NCI-H524 treated with DMSO at 0.1 percent for 48 hours (cell line): ENCODE results near the gene CUX1.

ENCODE experiments used
- DNase-seq: peaks from one replicate; lab custom pipeline; 2025; lab: John Stamatoyannopoulos, UW

CUX1 gene

DNA sequence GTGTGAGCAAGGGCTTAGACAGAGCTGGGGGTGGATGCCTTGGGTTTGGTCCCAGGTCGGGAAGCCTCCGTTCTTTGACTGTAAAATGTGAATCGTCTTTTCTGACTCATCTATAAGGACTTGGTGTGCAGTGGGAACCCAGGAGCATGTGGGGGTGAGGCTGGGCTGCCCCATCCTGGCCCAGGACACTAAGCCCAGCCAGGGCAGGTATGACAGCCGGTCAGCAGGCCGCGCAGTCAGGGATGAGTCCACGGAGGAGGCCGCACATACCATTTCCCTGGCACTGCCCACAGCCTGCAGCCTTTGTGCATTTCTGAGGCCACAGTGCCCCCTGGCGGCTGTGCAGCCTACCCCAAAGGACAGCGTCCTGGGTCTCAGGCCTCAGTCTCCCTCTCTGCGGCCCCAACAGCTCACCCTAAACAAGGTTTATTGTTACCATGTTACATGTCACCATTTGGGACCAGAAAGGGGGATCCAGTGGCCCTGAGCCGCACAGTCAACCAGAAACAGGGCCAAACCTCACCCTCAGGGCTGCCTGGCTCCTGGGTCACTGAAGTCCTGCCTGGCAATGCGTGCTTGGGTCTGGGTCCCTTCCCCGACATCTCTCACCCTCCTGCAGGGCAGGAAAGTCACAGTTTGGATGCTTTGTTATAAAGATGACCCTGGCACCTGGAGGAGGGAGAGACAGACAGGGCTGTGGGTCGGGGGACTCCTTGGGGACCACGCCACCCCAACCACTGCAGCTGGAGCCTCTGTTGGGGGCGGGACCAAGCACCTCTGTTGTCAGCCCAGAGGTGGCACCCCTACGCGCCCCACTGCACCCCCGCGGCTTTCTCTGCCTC is 454.9 kb downstream of the CUX1 start:
- no peak for DNase-seq

DNA sequence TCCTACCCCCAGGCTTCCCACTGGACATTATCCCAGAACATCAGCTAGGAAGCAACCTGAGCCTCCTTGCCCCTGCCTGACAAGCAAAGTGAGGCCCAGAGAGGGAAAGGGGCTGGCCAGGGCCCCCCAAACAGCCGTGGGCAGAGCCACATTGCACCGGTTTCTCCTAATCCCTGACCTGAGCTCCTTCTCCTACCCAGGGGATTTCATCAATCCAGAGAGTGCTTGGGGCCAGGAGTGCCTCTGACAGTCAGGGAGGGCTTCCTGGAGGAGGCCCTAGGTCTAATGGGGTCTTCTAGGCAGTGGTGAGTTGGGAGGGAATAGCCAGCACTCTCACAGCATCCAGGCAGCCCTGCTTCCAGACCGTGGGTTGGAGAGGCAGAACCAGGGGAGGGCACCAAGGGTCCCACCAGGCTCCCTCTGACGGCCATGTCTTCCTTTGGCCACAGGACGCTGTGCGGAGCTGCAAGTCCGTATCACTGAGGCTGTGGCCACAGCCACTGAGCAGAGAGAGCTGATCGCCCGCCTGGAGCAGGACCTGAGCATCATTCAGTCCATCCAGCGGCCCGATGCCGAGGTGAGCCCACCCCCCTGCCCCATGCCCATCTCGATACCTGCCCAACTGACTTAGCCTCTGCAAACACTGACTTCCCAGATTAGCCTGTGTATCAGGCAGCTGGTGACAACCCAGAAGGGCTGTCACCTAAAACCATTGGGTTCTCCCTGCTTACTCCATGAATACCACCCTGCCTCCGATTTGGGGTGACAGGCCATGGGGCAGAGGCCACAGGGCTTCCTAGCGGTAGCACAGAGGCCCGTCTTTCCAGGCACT is 455.7 kb downstream of the CUX1 start:
- DNase-seq: no peak

GRCh38 chr7:102273749-102274712 is 456.6 kb downstream of the CUX1 start:
- DNase-seq: no peak

DNA sequence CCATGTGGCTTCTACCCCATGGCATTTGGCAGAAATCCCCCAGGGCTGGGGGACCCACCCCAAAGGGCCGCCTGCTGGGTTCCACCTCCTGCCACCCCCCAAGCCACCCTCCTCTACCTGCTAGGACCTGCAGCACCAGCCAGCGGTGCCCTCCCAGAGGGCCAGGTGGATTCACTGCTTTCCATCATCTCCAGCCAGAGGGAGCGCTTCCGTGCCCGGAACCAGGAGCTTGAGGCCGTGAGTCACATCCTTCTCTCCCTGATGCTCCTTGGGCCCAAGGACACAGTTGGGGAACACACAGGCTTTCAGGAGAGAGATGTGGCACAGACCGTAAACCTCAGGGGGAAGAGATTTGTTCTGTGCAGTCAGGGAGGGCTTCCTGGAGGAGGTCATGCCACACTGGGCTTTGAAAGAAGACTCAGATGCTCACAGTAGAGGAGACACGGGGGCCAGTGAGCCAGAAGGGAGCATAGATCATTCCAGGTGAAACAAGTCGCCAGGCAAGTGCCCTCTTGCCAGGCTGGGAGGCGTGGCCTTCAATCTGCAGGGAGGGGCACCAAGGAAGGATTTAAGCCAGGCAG is 457.8 kb downstream of the CUX1 start:
- no peak for DNase-seq

GRCh38 chr7:102277901-102278300 is 460.5 kb downstream of the CUX1 start:
- DNase-seq: no peak

- no peak for DNase-seq
Measured at GRCh38 chr7:102279537-102280400, 462.3 kb downstream of the CUX1 start.

DNA sequence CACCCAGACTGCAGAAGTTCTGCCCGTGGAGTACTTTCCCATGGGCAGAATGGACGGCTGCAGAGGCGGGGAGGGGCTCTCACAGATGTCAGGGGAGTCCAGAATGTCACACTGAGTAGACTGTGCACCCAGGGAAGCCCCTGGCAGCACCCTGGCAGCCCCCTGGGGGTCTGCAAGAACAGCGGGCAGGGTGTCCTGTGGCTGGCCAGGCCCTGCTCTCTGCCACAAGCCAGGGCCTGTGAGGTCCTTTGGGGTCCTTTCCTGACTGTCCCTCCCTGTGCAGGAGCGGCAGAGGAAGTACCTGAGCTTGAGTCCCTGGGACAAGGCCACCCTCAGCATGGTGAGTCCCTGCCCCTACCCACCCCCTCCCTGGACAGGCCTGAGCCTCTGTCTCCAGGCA is 463.1 kb downstream of the CUX1 start:
- no peak for DNase-seq

GRCh38 chr7:102281785-102282184 is 464.4 kb downstream of the CUX1 start:
- DNase-seq: no peak

DNA sequence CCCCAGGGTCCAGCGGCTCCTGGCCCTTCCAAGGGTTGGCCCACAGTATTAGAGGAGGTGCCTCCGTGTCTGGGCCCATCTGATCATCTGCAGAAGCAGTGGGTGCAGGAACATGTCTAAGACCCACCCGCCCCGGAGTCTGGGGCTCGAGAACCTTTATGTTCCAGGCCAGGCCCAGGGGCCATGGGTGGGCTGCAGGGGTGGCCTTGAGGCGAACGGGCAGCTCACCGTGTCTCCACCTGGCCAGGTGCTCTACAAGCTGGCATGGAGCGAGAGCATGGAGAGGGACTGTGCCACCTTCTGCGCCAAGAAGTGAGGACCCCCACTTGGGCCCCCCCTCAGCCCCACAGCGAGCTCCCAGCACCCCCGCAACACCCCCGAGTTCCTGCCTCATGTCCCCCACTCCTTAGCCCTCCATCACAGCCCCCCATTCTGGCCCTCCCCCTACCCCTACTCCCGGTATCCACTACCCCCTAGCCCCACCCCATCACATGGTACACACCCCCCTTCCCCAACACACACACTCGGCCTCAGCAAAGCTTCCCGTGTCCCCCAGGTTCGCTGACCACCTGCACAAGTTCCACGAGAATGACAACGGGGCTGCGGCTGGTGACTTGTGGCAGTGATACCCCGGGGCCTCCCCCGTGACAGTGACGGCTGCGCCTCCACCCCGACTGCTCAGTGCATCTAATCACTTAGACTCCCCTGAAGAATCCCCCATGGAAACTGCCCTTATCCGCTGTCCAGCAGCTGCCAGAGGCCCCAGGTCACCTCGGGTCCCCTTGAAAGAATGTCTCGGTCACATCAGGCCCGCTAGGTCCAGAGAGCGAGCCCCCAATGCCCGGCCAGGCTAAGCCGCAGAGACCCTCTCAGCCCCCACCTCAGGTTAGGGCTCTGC is 465.3 kb downstream of the CUX1 start:
- DNase-seq: no peak

GRCh38 chr7:102283477-102284189 is 466.2 kb downstream of the CUX1 start:
- no peak for DNase-seq

DNA sequence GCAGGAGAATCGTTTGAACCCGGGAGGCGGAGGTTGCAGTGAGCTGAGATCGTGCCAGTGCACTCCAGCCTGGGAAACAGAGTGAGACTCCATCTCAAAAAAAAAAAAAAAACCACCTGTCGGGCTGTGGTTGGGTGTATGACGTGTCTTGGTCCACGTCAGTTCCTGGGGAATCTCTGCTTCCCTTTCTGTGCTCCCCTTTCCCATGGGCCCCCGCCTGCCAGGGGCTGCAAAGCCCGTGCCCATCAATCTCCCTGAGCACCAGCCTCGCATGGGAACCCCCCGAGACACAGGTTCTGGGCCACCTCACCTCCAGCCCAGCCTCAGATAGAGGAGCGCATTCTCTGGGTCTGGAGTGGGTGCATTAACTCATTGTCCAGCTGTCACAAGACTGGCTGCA is 467.0 kb downstream of the CUX1 start:
- DNase-seq: no peak

- no peak for DNase-seq
Measured at GRCh38 chr7:102284891-102285539, 467.6 kb downstream of the CUX1 start.

- no peak for DNase-seq
Measured at GRCh38 chr7:102285540-102286236, 468.3 kb downstream of the CUX1 start.

DNA sequence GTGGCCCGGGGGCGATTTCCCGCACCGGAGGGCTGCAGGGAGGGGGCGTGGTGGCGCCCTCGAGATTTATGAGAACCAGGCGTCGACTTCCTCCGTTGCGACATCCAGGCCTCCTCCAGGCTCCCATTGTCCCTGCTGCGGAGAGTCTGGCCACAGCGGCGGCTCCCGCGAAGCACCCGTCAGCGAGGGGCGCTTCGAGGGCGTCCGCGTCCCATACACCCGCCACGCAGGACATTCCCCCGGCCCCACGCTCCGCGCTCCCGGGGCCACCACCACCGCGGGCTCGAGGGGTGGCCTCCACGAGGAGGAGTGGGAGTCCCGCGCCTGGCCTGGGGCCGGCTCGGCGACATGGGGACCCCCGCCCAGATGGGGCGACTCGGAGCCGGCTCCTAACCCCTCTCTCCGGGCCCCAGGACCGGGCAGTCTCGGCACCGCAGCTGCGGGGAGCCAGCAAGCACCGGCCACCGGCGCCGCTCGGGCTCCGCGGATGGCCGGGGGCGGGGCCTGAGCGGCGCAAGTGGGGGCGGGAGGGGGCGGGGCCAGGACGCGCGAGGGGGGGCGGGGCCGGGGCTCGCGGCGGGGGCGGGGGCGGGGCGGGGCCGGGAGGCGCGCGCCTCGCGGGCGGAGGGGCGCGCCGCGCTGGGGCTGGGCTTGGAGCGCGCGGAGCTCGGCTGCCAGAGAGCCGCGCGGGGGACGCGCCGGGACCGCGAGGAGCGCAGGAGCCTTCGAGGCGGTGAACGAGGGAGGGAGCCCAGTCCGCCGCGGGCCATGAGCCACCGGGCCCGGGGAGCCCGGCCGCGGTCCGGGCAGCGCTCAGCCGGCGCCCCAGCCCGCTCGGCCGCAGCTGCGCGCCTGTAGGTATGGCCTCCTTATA is 469.0 kb downstream of the CUX1 start, which contains the start of gene SH2B2:
Gene SH2B2, plus strand, starts transcription at position 632 of the 874 bp plus-strand sequence. CDS start 13,683 bp downstream, outside the sequence.
- no peak for DNase-seq

GRCh38 chr7:102287111-102287980 is 469.9 kb downstream of the CUX1 start:
- DNase-seq: no peak

DNA sequence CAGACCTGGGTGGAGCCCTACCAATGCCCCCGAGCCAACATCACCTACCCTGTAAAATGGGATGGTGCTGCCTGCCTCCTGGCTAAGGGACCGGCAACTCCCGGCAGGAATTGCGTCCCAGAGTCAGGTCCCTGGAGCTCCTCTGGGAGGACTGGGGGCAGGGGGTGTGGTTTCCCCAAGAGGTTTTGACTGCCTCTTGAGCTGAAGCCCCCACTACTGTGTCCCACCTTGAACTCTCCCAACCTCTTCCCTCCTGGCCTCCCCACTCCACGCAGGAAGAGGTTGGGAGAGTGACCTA is 470.5 kb downstream of the CUX1 start:
- no peak for DNase-seq
